D721Med (cell line): ENCODE results near the gene ALPI.
"Not testable (repeated sequence)": the region's sequence is repeated elsewhere in the genome, so short reads cannot be mapped to it uniquely, and the experiment has no call there.

Experiments used
- DNase-seq: peaks from one replicate; pipeline ENCODE4 v3.0.0; 2011; ENCODE audit warnings: low spot score; ENCODE audit not compliant: insufficient read length
- FAIRE-seq: peaks from 2 replicates; lab custom pipeline; 2011; peaks lifted over from hg19 to GRCh38; lab: Jason Lieb, UNC
- CTCF ChIP-seq: IDR thresholded peaks from 2 replicates; pipeline ENCODE4 v1.5.1; 2012; ENCODE audit warnings: mild to moderate bottlenecking, control low read depth; ENCODE audit not compliant: insufficient read depth; ENCODE audit errors: missing control alignments

Gene ALPI

DNA sequence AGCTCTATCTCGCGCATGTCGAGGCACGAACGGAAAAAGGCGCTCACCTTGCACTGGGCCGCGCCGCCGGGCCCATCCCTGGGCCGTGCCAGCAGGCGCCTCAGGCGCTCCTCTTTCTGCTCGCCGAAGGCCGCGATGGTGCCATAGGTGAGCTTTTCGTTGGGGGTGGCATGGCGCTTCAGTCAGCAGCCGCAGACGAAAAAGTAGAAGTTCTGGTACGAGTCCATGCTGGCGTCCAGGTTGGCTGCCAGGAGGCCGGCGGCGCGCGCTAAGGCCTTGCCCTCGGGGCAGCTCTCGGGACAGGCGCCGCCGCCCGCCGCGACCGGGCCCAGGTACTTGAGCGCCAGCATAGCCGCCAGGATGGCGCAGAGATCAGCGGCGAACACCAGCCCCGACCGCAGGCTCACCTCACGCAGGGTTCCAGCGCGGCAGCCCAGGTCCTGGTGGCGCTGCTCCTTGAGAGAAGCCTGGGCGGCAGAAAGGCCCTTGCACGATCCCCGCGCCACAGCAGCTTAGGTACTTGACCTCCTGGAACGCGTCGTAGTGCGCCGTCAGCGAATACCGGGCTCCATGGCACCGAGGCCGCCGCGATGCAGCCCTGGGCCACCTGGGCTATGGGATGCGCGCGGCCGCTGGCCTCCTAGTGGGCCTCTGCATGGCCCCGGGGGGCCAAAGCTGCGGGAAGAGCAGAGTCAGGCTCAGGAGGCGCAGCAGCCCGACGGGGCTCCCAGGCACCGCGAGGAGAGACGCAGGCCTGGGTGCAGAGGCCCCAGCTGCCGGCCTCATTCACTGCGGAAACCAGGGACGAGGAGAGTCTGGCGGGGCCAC is 36.5 kb upstream of the ALPI start:
- no peak for TF ChIP-seq CTCF
- FAIRE-seq (no peak), DNase-seq (no peak)

DNA sequence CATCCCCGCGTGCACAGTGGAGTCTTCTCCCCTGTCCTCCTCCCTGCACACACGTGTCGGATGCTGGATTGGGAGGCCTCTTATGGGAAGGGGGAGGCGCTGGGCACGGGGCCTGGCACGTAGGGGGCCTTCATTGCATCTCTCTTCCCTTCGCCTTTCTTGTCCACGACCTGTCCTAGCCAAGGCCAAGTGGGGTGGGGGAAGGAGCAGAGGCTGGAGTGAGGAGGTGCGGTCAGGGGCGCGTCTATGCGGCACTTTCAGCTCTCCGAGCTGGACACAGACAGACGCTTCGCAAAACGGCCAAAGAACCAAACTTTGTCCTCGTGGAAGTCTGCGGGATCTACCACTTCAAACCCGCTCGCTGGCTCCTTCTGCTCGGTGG is 35.9 kb upstream of the ALPI start:
- TF ChIP-seq CTCF, result no peak

GRCh38 chr2:232420463-232421188 is 35.3 kb upstream of the ALPI start:
- FAIRE-seq (no peak), DNase-seq (no peak)

More for the DNA sequence above, 35.9 kb upstream of the ALPI start:
- FAIRE-seq, result no peak
- DNase-seq, result no peak

GRCh38 chr2:232421189-232421785 is 34.7 kb upstream of the ALPI start:
- FAIRE-seq (no peak), DNase-seq (no peak)
- no peak for TF ChIP-seq CTCF

More at GRCh38 chr2:232420463-232421188, 35.3 kb upstream of the ALPI start:
- no peak for TF ChIP-seq CTCF

GRCh38 chr2:232422051-232422450 is 33.9 kb upstream of the ALPI start:
- FAIRE-seq, result no peak

GRCh38 chr2:232422996-232423395 is 33.0 kb upstream of the ALPI start:
- not testable (repeated sequence) for FAIRE-seq, DNase-seq

More at GRCh38 chr2:232422051-232422450, 33.9 kb upstream of the ALPI start:
- no peak for TF ChIP-seq CTCF
- DNase-seq, result no peak

DNA sequence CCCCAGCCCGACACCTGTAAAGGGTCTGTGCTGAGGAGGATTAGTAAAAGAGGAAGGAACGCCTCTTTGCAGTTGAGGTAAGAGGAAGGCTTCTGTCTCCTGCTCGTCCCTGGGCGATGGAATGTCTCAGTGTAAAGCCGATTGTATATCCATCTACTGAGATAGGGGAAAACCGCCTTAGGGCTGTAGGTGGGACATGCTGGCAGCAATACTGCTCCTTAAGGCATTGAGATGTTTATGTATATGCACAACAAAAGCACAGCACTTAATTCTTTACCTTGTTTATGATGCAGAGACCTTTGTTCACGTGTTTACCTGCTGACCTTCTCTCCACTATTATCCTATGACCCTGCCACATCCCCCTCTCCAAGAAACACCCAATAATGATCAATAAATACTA is 32.5 kb upstream of the ALPI start:
- not testable (repeated sequence) for FAIRE-seq, DNase-seq
